WTC11 (cell line): ENCODE measurements around the gene CAMK2B. TPM values are rescaled to one million over a fixed set of nuclear protein-coding genes. Genes with fewer than 3 reads are reported as not detected.

Experiments
- ATAC-seq: fragments of 200-7000 bp; cut with Tn5 transposase; 2 replicates; pipeline ENCODE4 v1.10.0; 2021; ENCODE audit warnings: mild to moderate bottlenecking, moderate library complexity
- CTCF ChIA-PET: fragments of 300-600 bp; sonication (Branson Sonifier 250); formaldehyde crosslinking; loops from one replicate; lab custom pipeline; 2021; ENCODE audit warnings: antibody characterized with exemption; lab: Charles Lee
- POLR2A ChIA-PET: fragments of 350-600 bp; sonication (Branson Sonifier 250); formaldehyde crosslinking; loops from one replicate; lab custom pipeline; 2021; ENCODE audit warnings: antibody characterized with exemption; lab: Charles Lee
- DNase-seq: peaks from one replicate; pipeline ENCODE4 v3.0.0; 2021; ENCODE audit warnings: low spot score
- H3K27ac Mint-ChIP-seq: 2 replicates; pipeline ENCODE4 v1.8.0; 2021; ENCODE audit warnings: mixed read lengths
- H3K27me3 Mint-ChIP-seq: 2 replicates; pipeline ENCODE4 v1.8.0; 2021; ENCODE audit warnings: low read depth, mild to moderate bottlenecking, moderate library complexity, mixed read lengths
- H3K36me3 Mint-ChIP-seq: 2 replicates; pipeline ENCODE4 v1.8.0; 2021; ENCODE audit warnings: mixed read lengths
- H3K4me1 Mint-ChIP-seq: 2 replicates; pipeline ENCODE4 v1.8.0; 2022; ENCODE audit warnings: mixed read lengths
- H3K4me3 Mint-ChIP-seq: 2 replicates; pipeline ENCODE4 v1.8.0; 2021; ENCODE audit warnings: mild to moderate bottlenecking, moderate library complexity, mixed read lengths
- H3K9me3 Mint-ChIP-seq: 2 replicates; pipeline ENCODE4 v1.8.0; 2021; ENCODE audit warnings: mixed read lengths
- CREM ChIP-seq: sonication (generic); formaldehyde crosslinking; IDR thresholded peaks from 2 replicates; pipeline ENCODE4 v1.8.1; 2022; ENCODE audit warnings: mild to moderate bottlenecking, missing genetic modification reagents, moderate library complexity
- CTCF ChIP-seq: fragments of 200-600 bp; IDR thresholded peaks from 2 replicates; pipeline ENCODE4 v1.8.0; 2022; ENCODE audit warnings: antibody characterized with exemption
- EMX1 ChIP-seq: fragments of 250-450 bp; sonication (Bioruptor Pico); IDR thresholded peaks from 2 replicates; pipeline ENCODE4 v1.8.0; 2021; ENCODE audit warnings: mild to moderate bottlenecking
- GRHL2 ChIP-seq: fragments of 250-450 bp; sonication (Bioruptor Pico); IDR thresholded peaks from 2 replicates; pipeline ENCODE4 v1.8.0; 2022; ENCODE audit warnings: mild to moderate bottlenecking, moderate library complexity; ENCODE audit not compliant: insufficient replicate concordance, severe bottlenecking
- IRF2 ChIP-seq: sonication (generic); formaldehyde crosslinking; IDR thresholded peaks from 2 replicates; pipeline ENCODE4 v1.8.0; 2022; ENCODE audit warnings: low read depth, missing genetic modification reagents, borderline replicate concordance
- JUN ChIP-seq: sonication (generic); formaldehyde crosslinking; IDR thresholded peaks from 2 replicates; pipeline ENCODE4 v1.8.0; 2023; ENCODE audit warnings: mild to moderate bottlenecking, missing genetic modification reagents
- NR2C2 ChIP-seq: sonication (generic); formaldehyde crosslinking; IDR thresholded peaks from 2 replicates; pipeline ENCODE4 v1.8.0; 2022; ENCODE audit warnings: mild to moderate bottlenecking, missing genetic modification reagents
- PREB ChIP-seq: sonication (generic); formaldehyde crosslinking; IDR thresholded peaks from 2 replicates; pipeline ENCODE4 v1.8.1; 2022; ENCODE audit warnings: mild to moderate bottlenecking, missing genetic modification reagents, moderate library complexity, borderline replicate concordance
- SOX15 ChIP-seq: fragments of 250-450 bp; sonication (Bioruptor Pico); IDR thresholded peaks from 2 replicates; pipeline ENCODE4 v1.9.0; 2021; ENCODE audit warnings: mild to moderate bottlenecking
- TCF7 ChIP-seq: sonication (generic); formaldehyde crosslinking; IDR thresholded peaks from 2 replicates; pipeline ENCODE4 v1.8.0; 2022; ENCODE audit warnings: mild to moderate bottlenecking, low read depth, missing genetic modification reagents, moderate library complexity
- ZMAT4 ChIP-seq: fragments of 250-450 bp; sonication (Bioruptor Pico); IDR thresholded peaks from 2 replicates; pipeline ENCODE4 v1.9.0; 2021; ENCODE audit warnings: mild to moderate bottlenecking
- ZNF317 ChIP-seq: sonication (generic); formaldehyde crosslinking; IDR thresholded peaks from 2 replicates; pipeline ENCODE4 v1.8.1; 2023; ENCODE audit warnings: low read depth, mild to moderate bottlenecking, moderate library complexity, missing genetic modification reagents, borderline replicate concordance
- ZNF416 ChIP-seq: fragments of 250-450 bp; sonication (Bioruptor Pico); IDR thresholded peaks from 2 replicates; pipeline ENCODE4 v1.9.0; 2021; ENCODE audit warnings: mild to moderate bottlenecking, inconsistent platforms
- ZNF425 ChIP-seq: fragments of 250-450 bp; sonication (Bioruptor Pico); conservative IDR thresholded peaks from 2 replicates; pipeline ENCODE4 v1.9.0; 2021; ENCODE audit warnings: mild to moderate bottlenecking
- ZNF532 ChIP-seq: fragments of 250-450 bp; sonication (Bioruptor Pico); IDR thresholded peaks from 2 replicates; pipeline ENCODE4 v1.9.0; 2021; ENCODE audit warnings: mild to moderate bottlenecking, borderline replicate concordance
- ZSCAN18 ChIP-seq: fragments of 250-450 bp; sonication (Bioruptor Pico); IDR thresholded peaks from 2 replicates; pipeline ENCODE4 v2.1.2; 2022; ENCODE audit warnings: mild to moderate bottlenecking, moderate library complexity
- total RNA-seq: library from RNA; stranded (reverse); gene quantifications from 3 replicates; pipeline ENCODE4 v1.2.3, GENCODE V29; 2021

The CAMK2B gene
- total RNA-seq, 1 experiment from 2014 or later = 0.44 TPM

- TF ChIP-seq ZSCAN18 (CRISPR knock-in tag) (no peak), IRF2 (no peak)
Observed at GRCh38 chr7:44282601-44283171, 42.7 kb downstream of the CAMK2B start (continued).

GRCh38 chr7:44281811-44282600 is 43.4 kb downstream of the CAMK2B start:
- TF ChIP-seq CREM (CRISPR knock-in tag) = no peak
- no peak for TF ChIP-seq ZMAT4 (CRISPR knock-in tag)
- TF ChIP-seq ZNF317 (CRISPR knock-in tag) = no peak
- no peak for TF ChIP-seq GRHL2 (CRISPR knock-in tag)
- no peak for TF ChIP-seq PREB (CRISPR knock-in tag)
- no peak for TF ChIP-seq EMX1 (CRISPR knock-in tag)
- no peak for TF ChIP-seq ZNF416
- no peak for TF ChIP-seq IRF2
- H3K4me1 Mint-ChIP-seq = no peaks in the 10 kb centered on the region
- no peaks in the 10 kb centered on the region for H3K9me3 Mint-ChIP-seq
- H3K27ac Mint-ChIP-seq = no peak overlapping the region
- ChIA-PET POLR2A (no interaction called here), CTCF (interaction anchor here (1.2 kb wide), 1 partner anchor 45 kb away, joined by 3 read pairs; no protein-coding TSS in a partner anchor)
- no peaks in the 10 kb centered on the region for H3K36me3 Mint-ChIP-seq
- no peak overlapping the region for H3K4me3 Mint-ChIP-seq
- DNase-seq (peak; percentile 6), ATAC-seq (no peak)
- no peaks in the 10 kb centered on the region for H3K27me3 Mint-ChIP-seq

- no peak overlapping the region for H3K27ac Mint-ChIP-seq
- CTCF ChIA-PET = interaction anchor here (1.2 kb wide), 1 partner anchor 45 kb away, joined by 3 read pairs; no protein-coding TSS in a partner anchor
- TF ChIP-seq JUN = no peak
- TF ChIP-seq SOX15 (CRISPR knock-in tag) = no peak
- TF ChIP-seq CTCF = no peak
- TF ChIP-seq CREM (CRISPR knock-in tag) = no peak
- no peak for TF ChIP-seq ZNF532
- no peak for TF ChIP-seq ZNF425 (CRISPR knock-in tag)
- TF ChIP-seq TCF7 (CRISPR knock-in tag) = no peak
- TF ChIP-seq NR2C2 (CRISPR knock-in tag) = no peak
- TF ChIP-seq, all 79 proteins: peak for 0
- Mint-ChIP-seq H3K27me3 (no peaks in the 10 kb centered on the region), H3K36me3 (no peaks in the 10 kb centered on the region), H3K4me3 (no peak overlapping the region), H3K4me1 (no peaks in the 10 kb centered on the region), H3K9me3 (no peaks in the 10 kb centered on the region)
- POLR2A ChIA-PET = no interaction called here
- DNase-seq (peak; percentile 6), ATAC-seq (no peak)
Observed at GRCh38 chr7:44280993-44281721, 44.2 kb downstream of the CAMK2B start.
